ENCODE measurements around the gene YPEL3. TPM values are rescaled to one million over a fixed set of nuclear protein-coding genes. Genes with fewer than 3 reads are reported as not detected.

The YPEL3 gene
- total RNA-seq, 1 donor from 2014 or later, result 6.8 TPM

DNA sequence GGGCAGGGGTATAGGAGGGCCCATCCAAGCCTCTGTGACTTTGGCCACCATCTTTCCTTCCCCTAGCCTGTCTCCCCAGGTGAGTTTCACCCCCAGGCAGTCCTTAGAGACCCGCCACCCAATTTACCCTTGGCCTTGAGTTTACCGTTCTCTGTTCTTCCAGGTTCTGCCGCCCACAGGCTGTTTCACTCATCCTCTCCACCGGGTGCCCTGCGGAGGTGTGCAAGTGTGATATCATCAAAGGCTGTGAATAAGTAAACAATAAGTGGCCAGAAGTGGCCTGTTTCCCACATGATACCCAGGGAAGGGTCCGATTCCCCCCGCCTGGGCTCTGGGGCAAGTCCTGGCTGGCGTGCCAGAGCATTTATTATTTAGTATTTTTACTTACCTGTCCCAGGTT lies 49.8 kb downstream of the YPEL3 start:
- Mint-ChIP-seq H3K9me3 (no peaks in the 10 kb centered on the region), H3K36me3 (no peaks in the 10 kb centered on the region), H3K4me1 (peaks cover 22% of the 10 kb centered on the region), H3K27me3 (ENCODE audit: insufficient read depth, low read depth) (peaks cover 19% of the 10 kb centered on the region), H3K27ac (no peak overlapping the region), H3K4me3 (no peak overlapping the region)
- peaks cover 7% of the 10 kb centered on the region for H3K27me3 ChIP-seq
- H3K4me1 ChIP-seq, result peaks cover 12% of the 10 kb centered on the region
- H3K9ac ChIP-seq, result no peak overlapping the region
- no peak for DNase-seq (ENCODE audit: low spot score)
- peaks cover 31% of the 10 kb centered on the region for H3F3A ChIP-seq (ENCODE audit: low read depth)
- H3K9me3 ChIP-seq (ENCODE audit: low read depth), result no peaks in the 10 kb centered on the region
- H3K36me3 ChIP-seq, result no peaks in the 10 kb centered on the region
- no peak overlapping the region for H3K4me3 ChIP-seq
- TF ChIP-seq, protein P1, sequence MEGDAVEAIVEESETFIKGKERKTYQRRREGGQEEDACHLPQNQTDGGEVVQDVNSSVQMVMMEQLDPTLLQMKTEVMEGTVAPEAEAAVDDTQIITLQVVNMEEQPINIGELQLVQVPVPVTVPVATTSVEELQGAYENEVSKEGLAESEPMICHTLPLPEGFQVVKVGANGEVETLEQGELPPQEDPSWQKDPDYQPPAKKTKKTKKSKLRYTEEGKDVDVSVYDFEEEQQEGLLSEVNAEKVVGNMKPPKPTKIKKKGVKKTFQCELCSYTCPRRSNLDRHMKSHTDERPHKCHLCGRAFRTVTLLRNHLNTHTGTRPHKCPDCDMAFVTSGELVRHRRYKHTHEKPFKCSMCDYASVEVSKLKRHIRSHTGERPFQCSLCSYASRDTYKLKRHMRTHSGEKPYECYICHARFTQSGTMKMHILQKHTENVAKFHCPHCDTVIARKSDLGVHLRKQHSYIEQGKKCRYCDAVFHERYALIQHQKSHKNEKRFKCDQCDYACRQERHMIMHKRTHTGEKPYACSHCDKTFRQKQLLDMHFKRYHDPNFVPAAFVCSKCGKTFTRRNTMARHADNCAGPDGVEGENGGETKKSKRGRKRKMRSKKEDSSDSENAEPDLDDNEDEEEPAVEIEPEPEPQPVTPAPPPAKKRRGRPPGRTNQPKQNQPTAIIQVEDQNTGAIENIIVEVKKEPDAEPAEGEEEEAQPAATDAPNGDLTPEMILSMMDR (IDR thresholded peaks at IDR 0.05), result no peak
- TF ChIP-seq EZH2 (IDR thresholded peaks at IDR 0.05) (no peak), EZH2phosphoT487 (IDR thresholded peaks at IDR 0.05) (no peak)
- H4K20me1 ChIP-seq (ENCODE audit: low read depth), result no peaks in the 10 kb centered on the region
- no peak overlapping the region for H3K27ac ChIP-seq
- H3K4me2 ChIP-seq, result no peak overlapping the region
- no peaks in the 10 kb centered on the region for H3K79me2 ChIP-seq (ENCODE audit: low read depth)
- no peak overlapping the region for H2AFZ ChIP-seq (replicated peaks)

Other genes with a start within 250 kb of the YPEL3 start
- gene CDIPT, start 233.0 kb downstream of the YPEL3 start, total RNA-seq (ENCODE audit: low replicate concordance), result 21.0 and 61.7 TPM in 2 replicates
- 11.7 and 31.5 TPM in 2 replicates for gene SEZ6L2, start 196.7 kb downstream of the YPEL3 start, total RNA-seq (ENCODE audit: low replicate concordance)
- 0.97 and 4.5 TPM in 2 replicates for gene ASPHD1, start 195.7 kb downstream of the YPEL3 start, total RNA-seq (ENCODE audit: low replicate concordance)
- gene KCTD13, start 170.0 kb downstream of the YPEL3 start, total RNA-seq (ENCODE audit: low replicate concordance), result 3.9 and 12.0 TPM in 2 replicates
- 50.7 and 123 TPM in 2 replicates for gene TMEM219, start 134.1 kb downstream of the YPEL3 start, total RNA-seq (ENCODE audit: low replicate concordance)
- gene TAOK2, start 122.3 kb downstream of the YPEL3 start, total RNA-seq (ENCODE audit: low replicate concordance), result 13.8 and 49.9 TPM in 2 replicates
- gene HIRIP3, start 100.6 kb downstream of the YPEL3 start, total RNA-seq (ENCODE audit: low replicate concordance), result 4.7 and 14.1 TPM in 2 replicates
- gene INO80E, start 100.0 kb downstream of the YPEL3 start, total RNA-seq (ENCODE audit: low replicate concordance), result 104 and 129 TPM in 2 replicates
- 3.1 and 8.1 TPM in 2 replicates for gene DOC2A, start 85.2 kb downstream of the YPEL3 start, total RNA-seq (ENCODE audit: low replicate concordance)
- not detected in 2 replicates for gene C16orf92, start 73.0 kb downstream of the YPEL3 start, total RNA-seq (ENCODE audit: low replicate concordance)
- gene TLCD3B, start 64.9 kb downstream of the YPEL3 start, total RNA-seq (ENCODE audit: low replicate concordance), result 2.4 and 9.0 TPM in 2 replicates
- gene ALDOA, start 30.5 kb downstream of the YPEL3 start, total RNA-seq (ENCODE audit: low replicate concordance), result 469 and 981 TPM in 2 replicates
- gene PPP4C, start 20.2 kb downstream of the YPEL3 start, total RNA-seq (ENCODE audit: low replicate concordance), result 93.3 and 166 TPM in 2 replicates
- gene TBX6, start 4.3 kb downstream of the YPEL3 start, total RNA-seq (ENCODE audit: low replicate concordance), result 0.39 and 2.8 TPM in 2 replicates
- 0.12 and 0.13 TPM in 2 replicates for gene GDPD3, start 17.3 kb upstream of the YPEL3 start, total RNA-seq (ENCODE audit: low replicate concordance)
- 20.9 and 41.1 TPM in 2 replicates for gene MAPK3, start 27.0 kb upstream of the YPEL3 start, total RNA-seq (ENCODE audit: low replicate concordance)
- gene CORO1A, start 87.4 kb upstream of the YPEL3 start, total RNA-seq (ENCODE audit: low replicate concordance), result 9.4 and 10.6 TPM in 2 replicates
- gene BOLA2B, start 97.5 kb upstream of the YPEL3 start, total RNA-seq (ENCODE audit: low replicate concordance), result 90.4 and 133 TPM in 2 replicates
- gene SLX1A, start 97.7 kb upstream of the YPEL3 start, total RNA-seq (ENCODE audit: low replicate concordance), result 10.4 and 31.7 TPM in 2 replicates
- gene SULT1A3, start 103.0 kb upstream of the YPEL3 start, total RNA-seq (ENCODE audit: low replicate concordance), result 6.2 and 8.5 TPM in 2 replicates
- 1.9 and 4.0 TPM in 2 replicates for gene NPIPB13, start 152.3 kb upstream of the YPEL3 start, total RNA-seq (ENCODE audit: low replicate concordance)

Data from neural progenitor cell (in vitro differentiated cells).